SIG-M5 treated with dmso at 0.1 percent for 504 hours (cell line): ENCODE measurements around the gene PRKCH.

Source experiments
- DNase-seq: peaks from one replicate; lab custom pipeline; 2025; ENCODE audit not compliant: unreplicated experiment; lab: John Stamatoyannopoulos, UW

The PRKCH gene

GRCh38 chr14:61335049-61335448, 13.7 kb downstream of the PRKCH start:
- DNase-seq: no peak

GRCh38 chr14:61335671-61336275, 14.4 kb downstream of the PRKCH start:
- no peak for DNase-seq

DNA sequence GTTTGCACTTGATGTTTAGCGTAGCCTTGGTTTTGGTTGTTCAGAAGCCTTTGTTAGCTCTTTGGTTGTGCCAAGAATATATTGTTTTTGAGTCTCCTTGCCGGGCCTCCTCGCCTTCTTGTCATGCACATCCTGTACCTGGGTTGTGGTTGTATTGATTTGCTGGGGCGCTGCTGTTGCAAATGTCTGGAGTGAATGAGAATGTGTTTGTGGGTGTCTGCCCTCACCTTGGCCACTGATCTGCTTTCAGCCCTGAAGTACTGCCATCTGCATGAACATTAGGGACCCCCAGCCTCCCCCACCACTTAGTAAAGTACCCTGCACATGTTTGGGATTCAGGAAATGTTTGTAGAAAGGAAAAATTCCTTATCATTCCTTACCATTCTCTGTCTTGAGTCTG, 16.5 kb downstream of the PRKCH start:
- DNase-seq: no peak

GRCh38 chr14:61338457-61338856, 17.1 kb downstream of the PRKCH start:
- DNase-seq: no peak

DNA sequence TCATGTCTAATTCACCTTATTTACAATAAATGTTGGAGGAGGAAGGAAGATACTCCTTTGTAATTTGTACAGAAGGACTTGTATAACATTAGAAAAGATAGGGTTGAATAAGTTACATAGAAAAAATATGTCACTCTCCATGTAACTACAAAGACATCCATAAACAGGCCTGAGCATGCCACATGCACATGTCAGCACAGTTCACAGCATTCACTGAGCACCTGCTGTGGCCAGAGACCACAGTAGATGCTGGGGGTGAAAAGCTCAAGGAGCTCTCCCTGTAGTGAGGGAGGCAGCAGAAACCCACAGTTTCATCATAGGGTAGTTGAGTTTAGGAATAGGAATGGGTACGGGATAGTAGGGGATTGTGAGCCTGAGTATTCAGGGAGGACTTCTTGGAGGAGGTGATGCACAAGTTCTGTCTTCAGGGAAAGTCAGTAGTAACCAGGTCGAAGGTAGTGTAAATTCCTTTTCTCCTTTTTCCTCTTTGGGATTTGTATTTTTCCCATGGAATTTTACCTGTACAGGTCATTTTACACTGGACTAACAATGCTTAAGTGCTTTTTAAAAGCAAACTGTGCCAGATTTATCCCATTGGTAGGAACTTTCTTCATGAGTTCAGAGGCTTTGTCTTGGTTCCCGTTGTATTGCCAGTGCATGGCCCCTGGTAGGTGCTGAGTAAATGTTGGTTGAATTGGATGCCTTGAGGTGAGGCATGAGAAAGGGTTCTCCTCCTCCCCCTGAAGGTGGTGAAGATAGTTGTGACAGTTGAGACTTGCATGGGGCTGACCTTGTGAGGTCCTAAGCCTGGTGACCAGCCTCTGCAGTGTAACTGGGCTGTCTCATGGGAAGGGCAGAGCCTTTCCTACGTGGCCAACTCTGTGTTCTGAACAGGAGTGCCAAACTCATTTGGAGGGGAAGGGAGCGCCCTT, 20.2 kb downstream of the PRKCH start:
- no peak for DNase-seq

DNA sequence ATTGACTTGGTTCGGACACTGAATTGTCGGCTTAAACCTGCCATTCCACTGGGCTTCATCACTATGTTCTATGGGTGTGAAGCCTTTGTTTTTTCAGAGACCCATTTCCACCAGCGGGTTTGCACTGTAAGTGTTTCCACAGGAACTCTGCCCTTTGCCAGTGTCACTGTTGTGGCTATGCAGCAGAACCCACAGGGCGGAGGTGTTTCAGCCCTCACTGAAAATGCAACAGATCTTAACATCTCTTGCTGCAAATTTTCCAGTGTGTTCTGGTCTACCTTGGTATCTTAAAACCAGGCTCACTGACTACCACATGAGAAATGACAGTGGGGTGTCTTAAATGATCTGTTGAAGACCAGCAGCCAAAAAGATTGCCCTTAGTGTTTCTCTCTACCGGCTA, 21.1 kb downstream of the PRKCH start:
- DNase-seq: no peak

DNA sequence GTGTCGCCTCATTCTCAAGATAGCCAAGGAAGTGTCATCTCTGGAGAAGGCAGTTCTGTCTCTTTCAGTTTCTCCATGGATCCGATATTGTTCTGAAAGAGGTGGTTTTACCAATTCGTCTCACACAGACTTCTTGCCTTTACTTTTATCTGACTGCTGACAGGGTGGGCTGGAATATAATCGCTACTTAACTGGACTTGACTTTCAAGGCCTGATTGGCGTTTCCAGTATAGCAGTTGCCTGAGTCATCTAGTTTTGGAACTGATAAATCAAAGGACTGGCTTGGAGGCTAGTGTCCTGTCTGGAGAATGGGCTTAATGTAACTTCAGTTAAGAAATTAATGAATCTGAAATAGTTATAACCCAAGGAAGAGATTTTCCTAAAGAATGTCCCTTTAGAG, 21.6 kb downstream of the PRKCH start:
- no peak for DNase-seq

DNA sequence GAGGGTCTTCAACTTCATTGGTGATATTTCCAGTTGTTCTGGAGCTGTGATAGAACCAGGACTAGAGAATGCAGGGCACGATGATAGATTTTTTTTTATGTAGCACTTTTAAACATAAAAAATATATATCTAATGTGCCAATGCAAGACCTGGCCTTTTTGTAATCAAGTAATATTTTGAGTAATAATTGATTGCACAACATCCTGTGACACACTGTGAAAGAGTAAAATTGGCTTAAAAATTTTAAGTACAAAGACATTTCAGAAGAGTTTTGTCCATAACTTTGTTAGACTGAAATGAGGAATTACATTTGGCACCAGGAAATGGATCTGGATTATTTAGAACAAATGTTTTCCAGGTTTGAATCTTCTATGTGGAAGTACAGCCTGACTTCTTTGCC, 22.1 kb downstream of the PRKCH start:
- DNase-seq: no peak

- no peak for DNase-seq
Measured at GRCh38 chr14:61343991-61344405, 22.6 kb downstream of the PRKCH start.

GRCh38 chr14:61344437-61345150, 23.2 kb downstream of the PRKCH start:
- peak; percentile 61 for DNase-seq

GRCh38 chr14:61345151-61345482, 23.7 kb downstream of the PRKCH start:
- no peak for DNase-seq

GRCh38 chr14:61346221-61346620, 24.8 kb downstream of the PRKCH start:
- DNase-seq: no peak

DNA sequence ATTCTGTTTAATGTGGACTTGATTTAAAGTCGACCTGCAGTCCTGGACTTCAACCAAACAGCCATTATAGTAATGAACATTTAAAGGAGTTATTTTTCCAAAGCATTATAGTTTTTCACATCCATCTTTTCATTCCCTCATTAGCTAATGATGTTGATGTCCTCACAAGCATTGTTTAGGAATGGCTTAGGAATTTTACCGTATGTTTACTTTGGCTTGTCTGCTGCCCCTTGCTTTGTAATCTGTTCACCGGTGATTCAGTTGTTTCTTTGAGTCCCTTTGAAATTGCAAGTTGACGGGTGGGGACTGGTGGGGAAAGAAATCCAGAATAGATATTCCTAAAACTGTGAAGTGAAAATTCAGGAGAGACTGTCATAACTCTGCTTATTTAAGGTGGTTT, 25.4 kb downstream of the PRKCH start:
- DNase-seq: no peak

GRCh38 chr14:61347826-61348443, 26.6 kb downstream of the PRKCH start:
- no peak for DNase-seq

DNA sequence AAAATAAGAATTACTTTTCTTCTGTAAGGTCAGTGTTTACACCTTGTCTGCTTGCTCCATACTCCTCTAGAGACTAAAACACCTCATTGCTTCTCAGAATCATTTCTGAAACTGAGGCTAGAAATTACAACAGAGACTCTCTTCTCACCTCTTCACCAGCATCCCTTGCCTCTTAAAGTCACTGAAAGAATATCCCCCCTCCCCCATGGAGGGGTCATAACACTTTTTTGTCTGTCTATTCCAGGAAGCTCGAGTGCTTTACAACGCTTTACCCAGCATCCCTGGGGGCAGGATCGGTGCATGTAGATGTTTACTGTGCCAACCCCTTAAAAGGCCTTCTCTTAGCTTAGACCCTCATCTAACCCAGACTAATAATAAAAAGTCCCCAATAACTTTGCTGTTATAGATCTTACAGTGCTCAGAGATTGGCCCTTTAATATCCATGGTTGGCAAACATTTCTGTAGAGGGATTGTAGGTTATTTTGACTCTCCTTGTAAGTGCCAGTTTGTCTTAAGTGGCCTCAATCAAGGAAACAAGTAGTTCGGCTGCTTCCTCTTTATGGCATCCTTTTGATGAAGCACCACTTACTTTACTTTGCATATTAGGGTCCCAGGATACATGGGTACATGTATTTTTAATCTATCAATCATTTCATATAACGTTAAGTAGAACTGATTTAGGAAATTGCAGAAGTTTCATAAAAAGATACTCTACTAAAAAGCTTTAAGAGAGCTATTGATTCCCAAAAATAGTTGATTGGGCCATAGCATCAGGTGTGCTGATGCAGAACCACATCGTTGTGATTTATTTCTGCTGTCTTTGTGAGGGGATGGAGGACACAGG, 29.3 kb downstream of the PRKCH start:
- no peak for DNase-seq

GRCh38 chr14:61351477-61351876, 30.1 kb downstream of the PRKCH start:
- DNase-seq: no peak

- DNase-seq: peak; percentile 74
Measured at GRCh38 chr14:61355892-61356325, 34.5 kb downstream of the PRKCH start.

GRCh38 chr14:61357123-61357522, 35.7 kb downstream of the PRKCH start:
- no peak for DNase-seq

GRCh38 chr14:61358554-61359226, 37.3 kb downstream of the PRKCH start:
- no peak for DNase-seq
